Measurements from ENCODE around the gene PIANP.
A peak's percentile ranks its signal among the peaks of the same experiment; 100 is the strongest.
"Not testable (repeated sequence)": the region's sequence is repeated elsewhere in the genome, so short reads cannot be mapped to it uniquely, and the experiment has no call there.

PIANP gene, protein sequence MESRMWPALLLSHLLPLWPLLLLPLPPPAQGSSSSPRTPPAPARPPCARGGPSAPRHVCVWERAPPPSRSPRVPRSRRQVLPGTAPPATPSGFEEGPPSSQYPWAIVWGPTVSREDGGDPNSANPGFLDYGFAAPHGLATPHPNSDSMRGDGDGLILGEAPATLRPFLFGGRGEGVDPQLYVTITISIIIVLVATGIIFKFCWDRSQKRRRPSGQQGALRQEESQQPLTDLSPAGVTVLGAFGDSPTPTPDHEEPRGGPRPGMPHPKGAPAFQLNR

GRCh38 chr12:6700646-6701051 is at the start of gene PIANP:
PIANP (minus strand) TSS chr12:6700815; CDS start chr12:6698061, 2,754 bp downstream.
- peak; percentile 81 for DNase-seq (ENCODE audit: low spot score)

DNA sequence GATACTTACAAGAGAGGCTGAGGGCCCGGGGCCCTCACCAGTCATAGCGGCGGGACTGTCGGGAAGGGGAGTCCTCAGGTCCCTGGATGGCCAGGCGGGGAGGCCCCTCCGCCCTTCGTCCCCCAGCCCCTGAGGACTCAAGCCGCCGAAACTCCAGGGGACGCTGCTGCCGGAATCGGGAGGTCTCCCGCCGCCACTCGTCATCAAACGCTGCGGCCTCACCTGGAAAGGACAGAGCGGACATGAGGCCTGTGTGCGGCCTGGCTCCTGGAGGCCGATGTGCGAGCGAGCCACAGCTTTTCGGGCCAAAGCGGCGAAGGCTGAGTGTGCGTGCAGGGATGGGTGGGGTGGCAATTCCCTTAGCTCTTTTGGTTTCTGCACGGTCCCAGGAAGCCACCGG is 48.1 kb upstream of the PIANP start:
- no peak for DNase-seq (ENCODE audit: low spot score)

DNA sequence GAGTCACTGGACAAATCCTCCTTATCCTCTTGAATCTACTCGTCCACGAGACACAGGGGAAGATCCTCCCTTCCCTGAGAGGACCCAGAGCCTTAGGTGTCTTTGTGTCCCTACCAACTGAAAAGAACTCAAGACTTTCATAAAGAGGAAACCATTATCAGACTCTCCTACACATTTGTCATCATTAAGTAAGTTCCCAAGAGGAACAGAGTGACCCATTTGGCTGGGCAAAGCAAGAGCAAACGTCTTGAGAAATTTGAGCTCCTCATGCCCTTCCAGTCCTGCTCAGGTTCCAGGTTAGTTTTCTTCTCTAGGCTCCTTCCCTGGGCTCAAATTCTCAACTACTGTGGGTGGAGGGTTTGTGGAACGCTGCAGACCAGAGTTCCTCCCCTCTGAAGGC is 46.6 kb upstream of the PIANP start:
- DNase-seq (ENCODE audit: low spot score) = no peak

- DNase-seq (ENCODE audit: low spot score) = no peak
These were observed 45.3 kb upstream of the PIANP start for GRCh38 chr12:6745741-6746525.

GRCh38 chr12:6743300-6743699 is 42.7 kb upstream of the PIANP start:
- DNase-seq (ENCODE audit: low spot score) = not testable (repeated sequence)

DNA sequence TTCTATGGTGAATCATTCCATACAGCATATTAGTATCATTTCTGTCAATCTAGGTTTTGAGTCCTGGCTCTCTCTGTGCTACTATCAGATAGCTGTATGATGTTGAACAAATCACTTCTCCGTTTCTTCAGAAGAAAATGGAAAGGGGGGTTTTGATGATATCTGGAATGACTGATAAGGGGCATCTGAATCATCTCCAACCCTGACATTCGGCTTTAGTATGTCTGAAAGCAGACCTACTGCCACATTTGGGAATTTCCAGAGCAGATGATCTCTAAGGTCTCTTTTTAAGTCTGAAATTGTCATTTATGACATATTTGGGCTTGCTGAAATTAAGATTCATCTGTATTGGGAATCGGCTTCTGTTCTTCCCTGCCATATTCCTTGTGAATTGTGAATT is 42.2 kb upstream of the PIANP start:
- no peak for DNase-seq (ENCODE audit: low spot score)

DNA sequence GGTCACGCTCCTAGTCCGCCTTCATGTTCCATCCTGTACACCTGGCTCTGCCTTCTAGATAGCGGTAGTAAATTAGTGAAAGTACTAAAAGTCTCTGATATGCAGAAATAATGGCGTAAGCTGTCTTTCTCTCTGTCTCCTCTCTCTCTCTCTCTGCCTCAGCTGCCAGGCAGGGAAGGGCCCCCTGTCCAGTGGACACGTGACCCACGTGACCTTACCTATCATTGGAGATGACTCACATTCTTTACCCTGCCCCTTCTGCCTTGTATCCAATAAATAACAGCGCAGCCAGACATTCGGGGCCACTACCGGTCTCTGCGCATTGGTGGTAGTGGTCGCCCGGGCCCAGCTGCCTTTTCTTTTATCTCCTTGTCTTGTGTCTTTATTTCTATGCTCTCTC is 41.5 kb upstream of the PIANP start:
- DNase-seq (ENCODE audit: low spot score) = not testable (repeated sequence)

GRCh38 chr12:6736754-6737153 is 36.1 kb upstream of the PIANP start:
- no peak for DNase-seq (ENCODE audit: low spot score)

GRCh38 chr12:6735448-6736191 is 35.0 kb upstream of the PIANP start:
- DNase-seq (ENCODE audit: low spot score) = peak; percentile 76

- no peak for DNase-seq (ENCODE audit: low spot score)
These were observed 34.1 kb upstream of the PIANP start for GRCh38 chr12:6734506-6735387.

- DNase-seq (ENCODE audit: low spot score) = no peak
These were observed 29.6 kb upstream of the PIANP start for GRCh38 chr12:6730169-6730568.

- no peak for DNase-seq (ENCODE audit: low spot score)
These were observed 28.6 kb upstream of the PIANP start for GRCh38 chr12:6729186-6729585.

- DNase-seq (ENCODE audit: low spot score) = no peak
These were observed 24.7 kb upstream of the PIANP start for GRCh38 chr12:6725350-6725749.

DNA sequence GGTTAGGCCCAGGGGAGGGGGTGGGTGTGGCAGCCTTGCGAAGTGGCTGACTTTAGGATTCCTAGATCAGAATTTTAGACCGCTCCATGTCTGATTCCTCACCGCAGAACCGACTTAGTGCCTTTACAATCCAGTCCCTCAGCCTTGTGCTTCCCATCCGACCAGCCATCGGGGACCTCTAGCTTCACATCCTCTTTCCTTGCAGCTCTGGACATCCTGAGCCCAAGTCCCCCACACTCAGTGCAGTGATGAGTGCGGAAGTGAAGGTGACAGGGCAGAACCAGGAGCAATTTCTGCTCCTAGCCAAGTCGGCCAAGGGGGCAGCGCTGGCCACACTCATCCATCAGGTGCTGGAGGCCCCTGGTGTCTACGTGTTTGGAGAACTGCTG is 23.8 kb upstream of the PIANP start:
- no peak for DNase-seq (ENCODE audit: low spot score)

DNA sequence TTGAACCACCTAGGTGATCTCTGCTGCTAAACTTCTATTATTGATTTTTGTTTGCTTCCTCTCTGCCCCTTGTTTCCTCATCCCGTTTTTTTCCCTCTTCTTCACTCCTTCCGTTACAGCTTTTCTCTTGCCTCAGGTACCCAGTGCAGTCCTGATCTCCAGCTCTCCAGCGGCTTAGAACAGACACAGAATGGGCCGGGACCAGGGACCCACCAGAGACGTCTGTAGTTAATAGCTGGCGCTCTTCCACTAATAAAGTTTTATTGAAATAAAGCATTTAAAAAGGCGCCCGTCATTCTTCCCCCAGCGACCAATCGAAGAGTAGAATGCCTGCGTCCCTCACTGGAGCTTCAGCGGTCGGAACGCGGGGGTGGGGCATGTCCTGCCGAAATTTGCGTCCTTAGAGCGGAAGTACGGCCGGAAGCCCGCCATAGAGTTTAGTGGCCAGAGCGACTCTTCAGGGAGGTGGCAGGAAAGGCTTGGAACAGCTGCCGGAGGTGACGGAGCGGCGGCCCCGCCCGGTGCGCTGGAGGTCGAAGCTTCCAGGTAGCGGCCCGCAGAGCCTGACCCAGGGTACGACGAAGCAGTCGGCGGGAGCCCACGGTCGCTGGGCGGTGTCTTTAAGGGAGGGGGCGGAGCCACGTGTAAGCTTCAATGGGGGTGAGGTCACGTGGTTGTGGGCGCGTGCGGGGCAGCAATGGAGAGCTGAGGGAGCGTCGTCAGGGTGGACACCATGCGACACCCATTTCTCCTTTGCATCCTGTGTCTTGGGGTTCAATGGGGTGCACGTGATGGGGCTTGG is 23.2 kb upstream of the PIANP start, which contains the start of gene COPS7A:
Gene COPS7A, plus strand, starts transcription at position 440 of the 802 bp plus-strand sequence. CDS start 611 bp downstream, outside the sequence.
- DNase-seq (ENCODE audit: low spot score) = peak; percentile 97

- no peak for DNase-seq (ENCODE audit: low spot score)
These were observed 22.2 kb upstream of the PIANP start for GRCh38 chr12:6722863-6723262.

DNA sequence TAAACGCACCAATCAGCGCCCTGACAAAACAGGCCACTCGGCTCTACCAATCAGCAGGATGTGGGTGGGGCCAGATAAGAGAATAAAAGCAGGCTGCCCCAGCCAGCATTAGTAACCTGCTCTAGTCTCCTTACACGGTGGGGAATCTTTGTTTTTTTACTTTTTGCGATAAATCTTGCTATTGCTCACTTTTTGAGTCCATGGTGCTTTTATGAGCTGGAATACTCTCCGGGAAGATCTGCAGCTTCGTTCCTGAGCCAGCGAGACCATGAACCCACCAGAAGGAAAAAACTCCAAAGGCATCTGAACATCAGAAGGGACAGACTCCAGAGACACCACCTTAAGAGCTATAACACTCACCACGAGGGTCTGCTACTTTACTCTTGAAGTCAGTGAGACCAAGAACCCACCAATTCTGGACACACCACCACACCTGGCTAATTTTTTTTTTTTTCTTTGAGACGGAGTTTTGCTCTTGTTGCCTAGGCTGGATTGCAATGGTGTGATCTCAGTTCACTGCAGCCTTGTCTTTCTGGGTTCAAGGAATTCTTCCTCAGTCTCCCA is 16.3 kb upstream of the PIANP start:
- no peak for DNase-seq (ENCODE audit: low spot score)

DNA sequence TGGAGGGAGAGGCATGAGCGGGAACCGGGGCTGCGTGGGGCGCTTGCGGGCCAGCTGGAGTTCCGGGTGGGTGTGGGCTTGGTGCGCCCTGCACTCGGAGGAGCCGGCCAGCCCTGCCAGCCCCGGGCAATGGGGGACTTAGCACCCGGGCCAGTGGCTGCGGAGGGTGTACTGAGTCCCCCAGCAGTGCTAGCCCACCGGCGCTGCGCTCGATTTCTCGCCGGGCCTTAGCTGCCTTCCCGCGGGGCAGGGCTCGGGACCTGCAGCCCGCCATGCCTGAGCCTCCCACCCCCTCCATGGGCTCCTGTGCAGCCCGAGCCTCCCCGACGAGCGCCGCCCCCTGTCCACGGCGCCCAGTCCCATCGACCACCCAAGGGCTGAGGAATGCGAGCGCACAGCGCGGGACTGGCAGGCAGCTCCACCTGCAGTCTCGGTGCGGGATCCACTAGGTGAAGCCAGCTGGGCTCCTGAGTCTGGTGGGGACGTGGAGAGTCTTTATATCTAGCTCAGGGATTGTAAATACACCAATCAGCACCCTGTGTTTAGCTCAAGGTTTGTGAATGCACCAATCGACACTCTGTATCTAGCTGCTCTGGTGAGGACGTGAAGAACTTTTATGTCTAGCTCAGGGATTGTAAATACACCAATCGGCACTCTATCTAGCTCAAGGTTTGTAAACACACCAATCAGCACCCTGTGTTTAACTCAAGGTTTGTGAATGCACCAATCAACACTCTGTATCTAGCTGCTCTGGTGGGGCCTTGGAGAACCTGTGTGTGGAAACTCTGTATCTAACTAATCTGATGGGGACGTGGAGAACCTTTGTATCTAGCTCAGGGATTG is 15.6 kb upstream of the PIANP start:
- DNase-seq (ENCODE audit: low spot score) = not testable (repeated sequence)

GRCh38 chr12:6708960-6709394 is 8.4 kb upstream of the PIANP start:
- no peak for DNase-seq (ENCODE audit: low spot score)
